PFSK-1 (cell line): ENCODE results near the gene ARNT2.

ENCODE experiments used
- FOXP2 ChIP-seq: optimal IDR thresholded peaks from 2 replicates; pipeline ENCODE3; 2011; ENCODE audit warnings: borderline replicate concordance, control low read depth, inconsistent platforms; ENCODE audit not compliant: insufficient read depth; ENCODE audit errors: extremely low read length, extremely low read depth
- POLR2AphosphoS5 ChIP-seq: IDR thresholded peaks from 2 replicates; pipeline ENCODE4 v1.6.1; 2012; ENCODE audit warnings: low read depth, mild to moderate bottlenecking, control low read depth, low read length, moderate library complexity
- REST ChIP-seq, 2 experiments: IDR thresholded peaks; 2 replicates each; pipeline versions ENCODE4 v1.6.1 to v1.8.0; 2011 to 2012; ENCODE audit warnings: low read depth in 2 of 2, low read length in 2 of 2, control low read depth in 1 of 2, inconsistent platforms in 1 of 2, mild to moderate bottlenecking in 1 of 2, moderate library complexity in 1 of 2; ENCODE audit not compliant: insufficient read depth in 1 of 2
- SIN3A ChIP-seq: IDR thresholded peaks from 2 replicates; pipeline ENCODE4 v1.6.1; 2012; ENCODE audit warnings: mild to moderate bottlenecking, low read length, moderate library complexity, borderline replicate concordance; ENCODE audit not compliant: insufficient read depth
- TAF1 ChIP-seq: IDR thresholded peaks from 2 replicates; pipeline ENCODE4 v1.6.1; 2012; ENCODE audit warnings: low read length, control low read depth, borderline replicate concordance; ENCODE audit not compliant: insufficient read depth

GRCh38 chr15:80612118-80612823 is 208.1 kb downstream of the ARNT2 start:
- TF ChIP-seq TAF1 (no peak), REST (IDR thresholded peaks at IDR 0.05; ENCODE audit: insufficient read depth in 1 of 2, low read depth in 2 of 2, low read length in 2 of 2) (no peak), POLR2AphosphoS5 (no peak), SIN3A (no peak), FOXP2 (no peak)
